Activated CD8-positive, alpha-beta memory T cell treated with anti-CD3 and anti-CD28 coated beads, Interleukin-2, amount 50 U/mL, for 24 hours (primary cell): ENCODE data around the gene MGRN1.

ENCODE experiments used
- DNase-seq: peaks from one replicate; pipeline ENCODE4 v3.0.0-alpha.2; 2020; ENCODE audit errors: extremely low read depth

The MGRN1 gene

DNA sequence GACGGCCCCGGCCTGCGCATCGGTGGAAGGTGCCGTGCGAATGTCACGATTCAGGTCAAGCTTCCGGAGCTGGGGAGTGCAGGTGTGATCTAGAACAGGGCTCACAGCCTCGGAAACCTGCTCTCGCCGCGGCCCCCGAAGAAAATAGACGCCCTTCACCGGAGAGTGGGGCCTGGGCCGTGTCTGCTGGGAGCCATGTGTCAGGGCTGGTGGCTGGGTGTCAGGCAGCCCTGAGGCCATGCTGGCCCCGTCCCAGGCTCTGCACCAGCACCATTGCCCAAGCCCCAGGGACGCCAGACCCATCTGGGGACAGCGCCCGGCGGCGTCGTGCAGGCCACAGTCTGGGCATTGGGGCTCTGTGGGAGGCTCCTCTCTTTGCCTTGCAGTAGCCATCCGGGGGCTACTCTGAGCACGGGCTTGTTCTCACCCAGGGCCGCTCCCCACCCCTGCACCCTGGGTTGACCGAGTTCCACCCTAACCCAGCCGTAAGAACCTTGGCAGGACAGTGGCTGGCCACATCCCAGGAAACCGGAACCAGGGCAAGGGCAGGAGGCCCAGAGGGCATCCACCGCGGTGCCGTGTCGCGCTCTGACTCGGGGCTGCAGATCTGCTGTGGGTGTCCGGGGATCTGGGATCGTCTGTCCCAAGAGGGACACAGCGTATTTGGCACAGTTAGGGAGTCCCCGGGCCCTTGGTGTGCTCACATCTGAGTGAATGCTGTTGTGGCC, 63.5 kb downstream of the MGRN1 start:
- no peak for DNase-seq

DNA sequence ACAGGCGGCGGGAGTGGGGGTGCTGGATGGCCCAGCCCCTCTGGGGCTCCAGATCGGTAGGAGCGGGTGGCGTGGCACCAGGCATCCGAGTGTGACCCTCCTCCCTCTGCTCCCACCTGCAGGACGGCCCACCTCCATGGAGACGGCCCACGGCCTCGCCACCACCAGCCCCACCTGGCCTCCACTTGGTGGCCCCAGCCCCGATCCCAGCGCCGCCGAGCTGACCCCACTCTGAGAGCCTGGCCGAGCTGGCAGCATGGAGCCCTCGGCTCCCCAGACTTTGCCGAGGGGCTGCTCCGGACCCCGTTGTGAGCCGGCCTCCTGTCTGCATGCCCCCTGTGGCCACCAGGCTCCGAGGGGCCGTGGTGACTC, 64.0 kb downstream of the MGRN1 start:
- no peak for DNase-seq

DNA sequence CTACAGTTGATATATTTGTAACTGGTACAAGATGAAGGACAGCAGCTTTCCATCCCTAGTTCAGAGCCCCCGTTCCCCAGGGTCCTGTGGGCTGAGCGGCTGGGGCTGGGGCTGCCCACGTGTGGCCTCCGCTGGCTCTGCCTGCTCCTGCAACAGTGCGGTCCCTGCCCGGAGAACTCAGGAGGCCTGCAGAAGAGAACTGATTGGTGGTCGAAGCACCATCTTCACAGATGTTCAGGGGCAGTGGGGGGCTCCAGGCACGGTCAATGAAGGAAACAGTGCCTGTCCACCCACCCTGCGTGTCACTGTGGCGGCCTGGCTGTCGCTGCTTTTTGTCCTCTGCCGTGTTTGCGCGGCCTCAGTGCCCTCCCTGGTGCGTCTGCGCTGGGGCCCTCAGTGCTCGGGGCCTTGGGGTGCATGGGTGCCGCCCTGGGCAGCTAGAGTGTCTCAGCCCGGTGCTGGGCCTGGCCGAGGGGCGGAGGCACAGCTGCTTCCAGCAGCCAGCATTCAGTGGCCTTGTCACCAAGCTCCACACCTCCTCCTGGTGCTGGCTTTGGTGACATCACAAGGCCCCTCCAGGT, 64.6 kb downstream of the MGRN1 start:
- no peak for DNase-seq

DNA sequence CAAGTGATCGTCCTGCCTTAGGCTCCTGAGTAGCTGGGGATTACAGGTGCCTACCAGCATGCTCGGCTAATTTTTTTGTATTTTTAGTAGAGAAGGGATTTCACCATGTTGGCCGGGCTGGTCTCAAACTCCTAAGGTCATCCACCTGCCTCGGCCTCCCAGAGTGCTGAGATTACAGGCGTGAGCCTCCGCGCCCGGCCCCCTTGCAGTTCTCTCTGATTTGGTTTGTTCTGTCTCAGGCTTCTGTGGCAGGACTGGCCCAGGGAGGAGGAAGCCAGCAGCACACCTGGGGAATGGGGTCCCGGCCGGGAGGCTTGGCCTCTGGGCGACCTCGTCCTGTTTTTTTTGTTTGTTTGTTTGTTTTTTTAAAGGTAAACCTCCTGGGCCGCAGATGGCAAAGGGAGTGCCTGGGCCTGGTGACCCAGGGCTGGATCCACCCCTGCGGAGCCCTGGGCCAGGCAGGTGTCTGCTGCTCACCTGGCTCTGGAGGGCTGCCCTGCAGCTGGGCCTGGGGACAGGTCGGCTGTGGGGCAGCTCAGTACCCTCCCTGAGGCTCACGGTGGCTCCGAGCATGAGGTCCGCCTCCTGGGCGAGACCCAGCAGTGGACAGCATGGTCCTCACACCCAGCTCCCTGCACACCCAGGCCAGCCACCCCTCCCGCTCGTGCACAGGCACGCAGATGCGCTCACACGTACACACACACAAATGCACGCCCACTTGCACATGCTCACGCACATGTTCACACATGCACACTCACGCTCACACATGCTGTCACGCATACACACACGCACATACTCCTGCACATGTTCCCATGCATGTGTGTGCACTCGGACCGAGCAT, 65.5 kb downstream of the MGRN1 start:
- DNase-seq, result no peak

DNA sequence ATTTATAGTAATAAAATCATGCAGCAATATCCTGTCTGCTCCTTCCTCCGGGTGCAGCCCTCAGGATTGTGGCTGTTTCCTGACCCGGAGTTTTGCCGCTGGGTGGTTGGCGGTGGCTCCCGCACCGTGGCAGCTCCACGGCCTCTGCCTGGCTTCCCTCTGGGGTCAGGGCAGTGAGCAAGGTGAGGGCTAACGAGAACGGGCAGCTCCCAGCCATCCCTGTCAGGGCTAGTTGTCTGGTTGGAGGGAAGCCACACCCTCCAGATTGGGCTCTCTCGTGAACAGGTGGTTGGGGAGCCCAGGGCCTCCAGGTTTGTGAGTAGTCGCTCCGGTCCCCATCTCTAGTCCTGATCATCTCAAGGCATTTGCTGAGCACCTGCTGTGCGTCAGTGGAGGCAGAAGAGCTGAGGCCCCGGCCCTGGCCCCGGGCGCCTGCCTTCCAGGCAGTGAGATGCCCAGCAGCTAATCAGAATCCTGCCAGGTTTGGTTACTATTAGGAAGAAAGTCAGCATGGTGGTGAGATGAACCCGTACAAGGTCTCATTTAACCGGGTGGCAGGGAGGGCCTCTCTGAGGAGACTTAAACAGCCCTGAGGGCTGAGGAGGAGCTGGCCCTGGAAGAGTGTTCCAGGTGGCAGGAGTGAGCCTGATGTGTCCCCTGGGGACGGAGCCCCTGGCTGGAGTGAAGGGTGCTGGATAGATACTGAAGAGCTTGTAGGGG, 66.5 kb downstream of the MGRN1 start:
- DNase-seq, result no peak

DNA sequence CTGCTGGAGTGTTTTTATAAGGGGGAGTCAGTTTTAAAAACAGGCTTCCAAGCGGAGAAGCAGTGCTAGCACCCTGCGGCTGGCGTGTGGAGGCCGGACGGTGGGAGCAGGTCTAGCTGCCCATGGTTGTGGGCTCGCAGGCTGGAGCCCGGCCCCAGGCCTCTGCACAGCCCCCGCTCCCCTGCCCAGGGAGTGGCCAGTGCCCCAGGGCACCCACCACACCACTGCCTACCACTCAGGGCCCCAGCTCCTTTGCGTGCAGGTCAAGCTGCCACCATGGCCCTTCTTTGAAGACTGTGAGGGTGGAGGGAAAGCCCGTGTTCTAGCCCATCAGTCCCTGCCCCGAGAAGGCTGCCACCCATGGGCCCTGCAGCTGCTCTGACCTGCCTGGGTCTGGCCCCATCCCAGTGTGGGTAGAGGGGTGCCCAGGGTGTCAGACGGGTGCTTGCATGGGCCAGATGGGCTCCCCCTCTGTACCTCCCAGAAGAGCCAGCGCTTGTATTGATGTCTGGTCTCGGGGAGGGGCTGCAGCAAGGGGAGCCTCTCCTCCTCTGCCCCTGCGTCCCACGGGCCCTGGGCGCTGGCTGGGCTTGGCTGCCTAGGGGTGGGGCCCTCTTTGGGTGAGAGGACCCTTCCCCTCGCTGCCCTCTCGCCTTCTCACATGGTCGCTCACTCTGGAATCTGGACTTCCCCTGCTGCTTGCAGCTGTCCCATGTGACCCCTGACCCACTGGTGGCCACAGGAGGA, 67.2 kb downstream of the MGRN1 start:
- no peak for DNase-seq

DNA sequence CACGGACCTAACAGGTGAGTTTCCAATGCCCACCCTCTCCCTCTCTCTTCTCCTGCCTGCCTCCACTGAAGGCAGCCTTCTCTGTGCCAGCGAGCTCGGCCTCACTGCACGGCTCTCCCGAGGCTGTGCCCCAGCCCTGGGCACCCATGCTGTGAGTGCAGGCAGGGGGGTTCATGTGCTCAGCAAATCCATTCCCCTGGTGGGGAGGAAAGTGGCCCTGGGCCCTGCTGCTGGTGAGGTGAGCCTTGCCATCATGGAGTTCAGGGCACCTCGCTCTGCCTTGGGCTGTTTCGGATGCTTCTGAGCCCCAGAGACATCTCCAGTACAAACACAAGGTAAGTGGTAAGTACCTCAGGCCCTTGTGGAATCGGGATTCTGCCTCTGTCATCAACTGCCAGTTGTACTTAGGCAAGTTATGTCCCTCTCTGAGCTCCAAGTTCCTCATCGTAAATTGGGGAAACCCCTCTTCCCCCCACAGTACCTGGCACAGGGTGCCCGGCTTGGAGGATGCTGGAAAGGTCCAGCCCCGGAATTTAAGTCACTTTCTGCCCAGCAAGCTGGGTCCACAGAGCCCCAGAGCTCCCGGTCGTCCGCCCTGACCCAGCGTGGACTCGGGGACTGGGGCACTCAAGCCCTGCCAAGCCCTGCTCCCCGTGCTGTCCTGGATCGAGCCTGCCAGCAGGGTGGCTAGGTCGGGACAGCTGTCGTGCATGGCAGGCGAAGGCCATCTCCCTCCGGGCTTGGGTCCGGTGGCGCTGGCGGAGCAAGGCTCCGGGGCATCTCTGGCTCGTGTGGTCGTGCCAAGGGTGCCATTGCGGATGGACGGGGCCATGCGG, 68.1 kb downstream of the MGRN1 start:
- no peak for DNase-seq

DNA sequence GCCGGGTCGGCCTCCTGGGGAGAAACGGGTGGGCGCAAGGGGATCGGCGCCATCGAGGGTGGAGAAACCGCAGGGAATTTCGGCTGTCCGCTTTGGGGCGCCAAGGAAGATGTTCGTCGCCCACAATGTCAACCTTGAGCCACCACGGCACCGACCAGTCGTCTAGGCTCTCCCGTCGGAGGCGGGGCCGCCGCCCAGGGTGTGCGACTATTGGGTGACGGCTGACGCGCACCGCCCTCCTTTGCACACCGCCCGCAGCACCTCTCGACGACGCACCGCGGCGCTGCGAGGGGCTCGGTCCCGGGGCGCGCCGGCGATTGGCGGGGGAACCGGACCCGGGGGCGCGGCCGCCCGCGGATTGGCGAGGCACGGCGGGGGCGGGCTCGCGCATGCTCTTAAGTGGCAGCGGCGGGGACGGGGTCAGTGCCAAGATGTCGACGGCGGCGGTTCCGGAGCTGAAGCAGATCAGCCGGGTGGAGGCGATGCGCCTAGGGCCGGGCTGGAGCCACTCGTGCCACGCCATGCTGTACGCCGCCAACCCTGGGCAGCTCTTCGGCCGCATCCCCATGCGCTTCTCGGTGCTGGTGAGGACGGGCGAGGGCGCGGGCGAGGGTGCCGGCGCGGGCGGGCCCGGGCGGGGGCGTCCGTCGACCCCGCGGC, 68.8 kb downstream of the MGRN1 start, which contains the start of gene NUDT16L1:
Gene NUDT16L1 (plus strand): TSS at position 267 of the 660 bp plus-strand sequence. CDS start 165 bp downstream, at position 432.
- DNase-seq, result peak; percentile 85

DNA sequence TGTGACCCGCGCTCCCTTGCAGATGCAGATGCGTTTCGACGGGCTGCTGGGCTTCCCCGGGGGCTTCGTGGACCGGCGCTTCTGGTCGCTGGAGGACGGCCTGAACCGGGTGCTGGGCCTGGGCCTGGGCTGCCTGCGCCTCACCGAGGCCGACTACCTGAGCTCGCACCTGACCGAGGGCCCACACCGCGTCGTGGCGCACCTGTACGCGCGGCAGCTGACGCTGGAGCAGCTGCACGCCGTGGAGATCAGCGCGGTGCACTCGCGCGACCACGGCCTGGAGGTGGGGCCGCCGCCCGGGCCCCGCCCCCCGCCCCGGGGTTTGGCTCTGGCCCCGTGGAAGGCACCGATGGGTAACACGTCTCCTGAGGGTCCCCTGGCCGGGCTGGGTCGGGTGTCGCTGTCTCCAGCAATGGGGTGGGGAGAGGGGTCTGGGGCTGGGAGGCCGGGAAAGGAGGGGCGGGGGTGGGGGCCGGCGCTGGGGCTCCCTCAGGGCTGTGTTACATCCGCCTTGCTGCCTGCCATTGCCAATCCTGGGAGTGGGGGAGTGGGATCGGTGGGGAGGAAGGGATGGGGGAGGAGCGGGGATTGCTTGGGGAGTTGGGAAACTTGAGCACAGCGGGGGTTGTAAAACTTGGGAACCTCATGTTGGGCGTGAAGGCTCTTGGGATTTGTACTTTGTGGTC, 69.5 kb downstream of the MGRN1 start:
- DNase-seq, result no peak

DNA sequence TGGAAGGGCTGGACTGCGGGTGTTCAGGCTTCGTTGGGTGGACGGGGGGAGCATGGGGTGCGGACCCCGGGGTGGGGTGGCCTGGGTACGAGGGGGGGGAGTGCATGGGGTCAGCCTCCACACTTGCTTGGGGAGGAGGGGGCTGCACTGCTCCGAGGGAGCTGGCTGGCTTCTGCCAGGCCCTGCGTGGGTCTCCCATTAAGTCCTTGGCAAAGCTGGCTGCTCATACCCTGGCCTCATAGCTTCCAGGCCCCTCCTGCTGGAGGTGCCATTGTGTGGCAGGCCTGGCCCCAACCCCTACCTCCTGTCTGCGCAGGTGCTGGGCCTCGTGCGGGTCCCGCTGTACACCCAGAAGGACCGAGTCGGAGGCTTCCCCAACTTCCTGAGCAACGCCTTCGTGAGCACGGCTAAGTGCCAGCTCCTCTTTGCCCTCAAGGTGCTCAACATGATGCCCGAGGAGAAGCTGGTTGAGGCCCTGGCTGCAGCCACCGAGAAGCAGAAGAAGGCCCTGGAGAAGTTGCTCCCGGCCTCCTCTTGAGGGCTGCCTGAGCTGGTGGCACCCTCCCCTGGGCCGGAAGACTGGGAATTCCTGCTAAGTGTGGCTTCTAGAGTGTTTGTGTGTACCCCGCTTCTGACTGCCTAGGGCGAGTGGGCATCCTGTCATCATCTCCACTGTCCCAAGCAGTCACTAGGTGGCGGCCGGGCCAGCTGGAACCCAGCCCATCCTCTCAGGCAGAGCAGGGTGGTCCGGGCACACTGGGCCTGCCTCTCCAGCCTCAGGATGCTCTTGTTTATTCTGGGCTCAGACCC, 70.2 kb downstream of the MGRN1 start:
- no peak for DNase-seq

DNA sequence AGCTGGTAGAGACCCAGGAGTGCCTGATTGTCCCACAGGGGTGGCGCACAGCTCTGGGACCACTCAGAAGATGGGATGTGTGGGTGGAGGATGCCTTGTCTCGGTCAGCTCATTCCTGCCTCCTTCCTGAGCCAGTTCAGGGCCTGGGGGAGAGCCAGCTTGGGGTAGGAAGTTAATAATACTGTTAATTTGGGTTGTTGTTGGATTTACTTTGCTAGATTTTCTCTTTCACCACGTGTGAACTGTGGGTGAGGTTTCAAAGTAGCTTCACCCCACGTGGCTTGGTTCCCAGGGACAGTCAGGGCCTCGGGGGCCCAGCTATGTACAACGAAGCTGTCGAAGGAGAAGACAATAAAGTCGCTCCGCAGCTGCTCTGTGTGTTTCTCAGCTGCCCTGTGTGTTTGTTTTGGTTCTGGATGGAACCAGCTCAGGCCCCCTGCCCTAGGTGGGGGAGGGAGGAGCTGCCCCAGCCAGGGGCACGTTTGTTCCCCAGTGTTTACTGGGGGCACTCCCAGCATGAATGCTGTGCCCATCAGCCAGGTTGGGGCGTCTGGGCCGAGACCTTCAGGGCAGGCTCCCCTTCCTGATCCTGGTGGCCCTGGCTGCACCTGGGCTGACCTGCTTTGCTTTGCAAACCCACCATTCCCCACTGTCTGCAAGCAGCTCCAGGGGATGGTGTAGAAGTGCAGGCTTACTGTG, 71.0 kb downstream of the MGRN1 start:
- DNase-seq, result no peak

DNA sequence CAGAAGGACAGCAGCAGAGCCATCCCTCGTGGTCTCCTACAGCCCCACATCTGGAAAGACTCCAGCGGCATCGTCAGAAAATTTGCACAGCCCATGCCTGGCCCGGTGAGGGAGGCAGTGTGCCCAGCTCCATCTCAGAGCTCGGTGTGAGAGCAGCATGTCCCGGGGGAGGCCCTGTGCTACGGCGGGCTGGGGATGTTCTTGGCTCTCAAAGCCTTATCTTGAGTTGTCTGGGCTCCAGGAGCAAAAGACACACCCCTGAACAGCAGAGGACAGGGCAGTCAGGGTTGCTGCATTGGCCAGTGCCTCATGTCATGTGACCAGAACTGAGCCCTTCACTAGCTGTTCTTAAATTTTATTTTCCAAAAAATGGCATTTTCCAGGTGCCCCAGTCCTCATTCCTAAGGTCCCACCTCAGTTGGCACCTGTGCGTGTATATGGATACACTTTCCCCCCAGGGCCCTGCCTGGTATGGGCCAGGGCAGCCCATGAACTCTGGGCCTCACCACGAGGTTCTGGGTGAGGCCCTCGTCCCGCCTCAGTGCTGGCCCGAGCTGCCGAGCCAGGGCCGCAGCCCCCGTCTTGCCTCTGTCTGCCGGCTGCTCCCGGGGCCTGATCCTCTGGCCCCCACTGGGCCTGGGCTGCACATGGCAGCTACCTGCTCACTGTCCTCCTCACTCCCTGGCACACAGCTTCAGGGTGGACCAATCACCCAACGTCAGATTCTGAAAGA, 71.7 kb downstream of the MGRN1 start:
- no peak for DNase-seq

DNA sequence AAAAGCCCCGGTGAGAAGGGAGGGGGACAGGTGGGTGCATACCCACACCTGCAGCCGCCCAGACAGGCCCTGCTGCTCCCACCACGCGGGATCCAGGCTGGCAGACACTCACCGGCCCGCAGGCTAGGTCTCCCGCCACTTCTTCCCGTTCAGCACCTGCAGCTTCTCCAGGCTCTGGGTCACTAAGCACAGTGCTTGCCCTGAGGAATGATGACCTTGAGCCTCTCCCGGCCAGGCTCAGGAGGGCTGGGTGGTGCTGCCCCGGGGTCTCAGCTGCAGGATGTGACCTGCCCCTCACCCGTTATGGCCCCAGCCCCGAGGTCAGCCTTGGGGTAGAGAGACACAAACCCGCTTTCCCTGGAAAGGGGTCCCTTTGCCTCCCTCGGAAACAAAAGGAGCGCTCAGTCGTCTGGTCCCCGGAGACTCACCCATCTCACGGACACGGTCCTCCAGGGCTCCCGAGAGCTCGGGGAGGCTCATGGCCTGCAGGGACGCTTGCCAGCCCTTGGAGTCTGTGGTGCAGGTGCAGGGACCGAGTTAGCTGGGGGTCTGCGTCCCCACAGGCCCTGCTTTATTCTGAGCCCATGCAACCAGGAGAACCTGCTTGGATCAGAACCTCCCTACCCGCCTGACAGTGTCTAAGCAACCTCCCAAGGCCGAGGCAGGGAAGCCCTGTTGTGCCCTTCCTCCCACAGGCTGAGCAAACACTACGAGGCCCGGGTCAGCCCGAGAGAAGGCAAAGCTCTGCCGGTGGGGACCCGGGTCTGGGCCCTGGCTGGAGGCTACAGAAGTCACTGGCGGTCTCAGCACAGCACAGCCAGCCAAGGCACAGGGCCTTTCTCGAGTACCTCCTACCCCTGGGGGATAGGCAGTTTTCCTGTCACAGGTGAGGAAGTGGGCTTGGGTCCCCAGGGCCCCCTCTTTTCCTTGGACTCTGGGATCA, 72.5 kb downstream of the MGRN1 start:
- no peak for DNase-seq

DNA sequence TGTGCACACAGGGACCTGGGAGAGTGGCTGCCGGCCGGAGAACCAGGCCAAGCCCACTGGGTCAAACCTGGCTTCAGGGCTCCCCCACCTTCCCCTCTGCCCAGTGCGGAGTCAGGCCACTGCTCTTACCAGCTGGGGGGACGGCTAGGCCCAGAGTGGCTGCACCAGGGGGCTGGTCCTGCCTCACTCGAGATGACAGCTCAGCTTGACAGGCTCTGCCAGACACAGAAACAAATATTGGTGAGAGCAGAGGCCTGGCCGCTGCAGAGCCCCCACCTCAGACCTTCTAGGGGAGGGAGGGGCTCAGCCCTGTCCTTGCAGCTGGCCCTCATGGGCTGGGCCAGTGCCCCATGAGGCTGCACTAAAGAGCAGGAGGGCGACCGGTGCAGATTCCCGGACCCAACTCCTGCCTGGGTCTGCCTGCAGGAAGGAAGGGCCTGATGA, 73.2 kb downstream of the MGRN1 start:
- no peak for DNase-seq

DNA sequence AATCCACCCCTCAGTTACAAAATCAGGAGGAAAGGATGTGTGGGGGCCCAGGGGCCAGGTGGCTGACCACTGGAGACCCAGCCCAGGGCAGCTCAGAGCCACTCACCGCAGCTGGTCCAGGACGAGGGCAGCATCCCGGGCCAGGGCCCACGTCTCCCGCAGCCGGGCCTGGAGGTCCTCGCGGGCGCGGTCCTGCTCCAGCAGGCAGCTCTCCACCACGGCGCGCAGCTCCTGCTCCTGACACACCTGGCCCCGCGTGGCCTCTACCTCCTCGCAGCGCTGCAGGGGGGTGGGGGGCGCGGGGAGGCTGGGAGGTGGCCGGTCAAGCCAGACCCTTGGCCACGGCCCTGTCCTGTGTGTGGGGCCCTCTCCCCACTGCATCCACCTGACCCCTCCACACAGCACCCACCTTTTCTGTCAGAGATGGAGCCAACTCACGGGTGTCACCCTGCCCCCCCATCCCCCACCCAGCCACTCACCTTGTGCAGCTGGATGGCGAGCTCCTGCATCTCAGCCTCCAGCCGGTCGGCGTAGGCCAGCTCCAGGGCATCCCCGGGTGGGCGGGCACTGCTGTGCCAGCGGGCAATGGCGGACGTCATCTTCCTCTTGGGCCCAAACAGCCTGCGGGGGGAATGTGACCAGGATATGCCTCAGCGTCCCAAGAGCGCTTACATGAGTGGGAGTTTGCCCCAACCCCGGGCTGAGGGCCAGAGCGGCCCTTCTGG, 73.9 kb downstream of the MGRN1 start:
- no peak for DNase-seq
